Panc1 (cell line): ENCODE measurements around the gene WDR33. TPM values are rescaled to one million over a fixed set of nuclear protein-coding genes. Genes with fewer than 3 reads are reported as not detected.

Experiments used
- ATAC-seq: fragments of 200-7000 bp; cut with Tn5 transposase; 2 replicates; pipeline ENCODE4 v1.9.1; 2020; ENCODE audit warnings: mild to moderate bottlenecking, moderate library complexity
- BruUV-seq: library from RNA; stranded (reverse); fragments of 400-500 nt; replicated peaks from 2 replicates; lab custom pipeline; 2021; lab: Mats Ljungman, UMichigan
- CTCF ChIA-PET: fragments of 300-600 bp; sonication (Branson Sonifier 250); formaldehyde crosslinking; loops from one replicate; lab custom pipeline; 2022; ENCODE audit warnings: antibody characterized with exemption; lab: Charles Lee
- POLR2A ChIA-PET: fragments of 300-600 bp; sonication (Branson Sonifier 250); formaldehyde crosslinking; loops from one replicate; lab custom pipeline; 2022; ENCODE audit warnings: antibody characterized with exemption; lab: Charles Lee
- DNase-seq: peaks from one replicate; pipeline ENCODE4 v3.0.0-alpha.2; 2010; ENCODE audit warnings: low read depth, low spot score
- H3K27ac ChIP-seq: 2 replicates; pipeline ENCODE4 v1.5.1; 2011; ENCODE audit warnings: mild to moderate bottlenecking, low read length, inconsistent platforms
- H3K27me3 ChIP-seq: fragments of 200-500 bp; sonication (Bioruptor generic); 2 replicates; pipeline ENCODE4 v1.6.0; 2014; ENCODE audit warnings: low read length, inconsistent platforms; ENCODE audit not compliant: control insufficient read depth, insufficient read depth
- H3K36me3 ChIP-seq: fragments of 200-500 bp; sonication (Bioruptor generic); 2 replicates; pipeline ENCODE4 v1.5.1; 2014; ENCODE audit warnings: inconsistent platforms, mild to moderate bottlenecking, low read length, moderate library complexity; ENCODE audit not compliant: control insufficient read depth, insufficient read depth
- H3K4me1 ChIP-seq: 2 replicates; pipeline ENCODE4 v1.5.1; 2011; ENCODE audit warnings: inconsistent platforms, mild to moderate bottlenecking, low read length, moderate library complexity; ENCODE audit not compliant: control insufficient read depth, insufficient read depth
- H3K4me3 ChIP-seq, 2 experiments: 2 replicates each; pipeline ENCODE4 v1.5.1; 2011 to 2012; ENCODE audit warnings: low read depth in 2 of 2, low read length in 2 of 2, mild to moderate bottlenecking in 2 of 2, inconsistent platforms in 1 of 2, moderate library complexity in 1 of 2
- H3K9me3 ChIP-seq: fragments of 200-500 bp; sonication (Bioruptor generic); 2 replicates; pipeline ENCODE4 v1.5.1; 2014; ENCODE audit warnings: low read depth, mild to moderate bottlenecking, inconsistent platforms, low read length, moderate library complexity; ENCODE audit not compliant: control insufficient read depth, insufficient read depth
- POLR2AphosphoS5 ChIP-seq: IDR thresholded peaks from 2 replicates; pipeline ENCODE4 v1.6.1; 2012; ENCODE audit warnings: mild to moderate bottlenecking, low read depth, low read length, moderate library complexity
- SIN3A ChIP-seq: IDR thresholded peaks from 2 replicates; pipeline ENCODE4 v1.6.1; 2012; ENCODE audit warnings: low read depth, mild to moderate bottlenecking, low read length, moderate library complexity, borderline replicate concordance; ENCODE audit not compliant: insufficient read depth
- TCF7L2 ChIP-seq: IDR thresholded peaks from 2 replicates; pipeline ENCODE4 v1.6.1; 2011; ENCODE audit warnings: mild to moderate bottlenecking, low read depth, low read length, inconsistent platforms
- in situ Hi-C: cut with HindIII; loops from 2 replicates; pipeline ENCODE4 v1.10.0; 2016; ENCODE audit warnings: low sequenced_read_pairs, low pct_unique_long_range_greater_than_20kb
- intact Hi-C: fragments of 100-400 bp; cut with micrococcal nuclease; formaldehyde crosslinking; loops from one replicate; pipeline ENCODE4 v1.10.0; 2022; ENCODE audit not compliant: unreplicated experiment
- total RNA-seq: library from RNA; stranded (reverse); gene quantifications from one replicate; pipeline ENCODE4 v1.2.1, GENCODE V29; 2021; ENCODE audit not compliant: unreplicated experiment
- TF ChIP-seq, protein P1 (sequence below), 2 experiments: IDR thresholded peaks; 2 replicates each; pipeline ENCODE4 v1.6.1; 2011 to 2012; ENCODE audit warnings: low read depth in 2 of 2, control low read depth in 1 of 2, low read length in 1 of 2, mild to moderate bottlenecking in 1 of 2, moderate library complexity in 1 of 2; ENCODE audit not compliant: insufficient read depth in 1 of 2
- TF ChIP-seq, protein P2 (sequence below): fragments of 450-650 bp; IDR thresholded peaks from 2 replicates; pipeline ENCODE4 v1.5.1; 2017; ENCODE audit warnings: mild to moderate bottlenecking

WDR33 gene
- total RNA-seq, 1 experiment from 2014 or later: 63.7 TPM

DNA sequence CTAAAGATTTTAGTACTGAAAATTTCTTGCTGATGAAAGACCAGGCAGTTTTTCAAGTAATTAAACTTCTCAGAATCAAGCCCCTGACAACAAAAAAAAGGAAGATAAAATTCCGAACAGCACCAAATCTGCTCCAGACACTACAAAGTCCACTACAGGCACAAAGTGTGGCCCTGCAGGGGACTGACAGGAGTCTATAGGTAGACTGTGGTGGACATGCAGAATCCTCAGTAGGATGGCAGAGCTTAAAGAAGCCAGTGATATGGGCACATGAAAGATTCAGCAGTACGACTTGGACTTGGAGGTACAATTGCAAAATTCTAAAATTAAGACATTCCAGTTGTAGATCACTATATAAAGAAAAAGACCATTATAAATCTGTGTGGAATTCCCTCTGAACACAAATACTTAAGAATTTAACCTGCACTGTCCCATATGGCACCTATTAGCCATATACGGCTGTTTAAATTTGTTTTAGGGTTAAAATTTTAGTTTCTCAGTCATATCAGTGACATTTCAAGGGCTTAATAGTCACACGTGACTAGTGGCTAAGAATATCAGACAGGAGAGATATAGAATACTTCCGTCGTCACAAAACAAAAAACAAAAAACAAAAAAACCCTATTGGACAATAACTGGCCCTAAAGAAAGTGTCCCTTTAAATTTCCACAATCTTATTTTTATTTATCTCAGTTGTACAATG, 77.7 kb downstream of the WDR33 start:
- ChIA-PET POLR2A (no interaction called here), CTCF (no interaction called here)
- TF ChIP-seq, protein P1, sequence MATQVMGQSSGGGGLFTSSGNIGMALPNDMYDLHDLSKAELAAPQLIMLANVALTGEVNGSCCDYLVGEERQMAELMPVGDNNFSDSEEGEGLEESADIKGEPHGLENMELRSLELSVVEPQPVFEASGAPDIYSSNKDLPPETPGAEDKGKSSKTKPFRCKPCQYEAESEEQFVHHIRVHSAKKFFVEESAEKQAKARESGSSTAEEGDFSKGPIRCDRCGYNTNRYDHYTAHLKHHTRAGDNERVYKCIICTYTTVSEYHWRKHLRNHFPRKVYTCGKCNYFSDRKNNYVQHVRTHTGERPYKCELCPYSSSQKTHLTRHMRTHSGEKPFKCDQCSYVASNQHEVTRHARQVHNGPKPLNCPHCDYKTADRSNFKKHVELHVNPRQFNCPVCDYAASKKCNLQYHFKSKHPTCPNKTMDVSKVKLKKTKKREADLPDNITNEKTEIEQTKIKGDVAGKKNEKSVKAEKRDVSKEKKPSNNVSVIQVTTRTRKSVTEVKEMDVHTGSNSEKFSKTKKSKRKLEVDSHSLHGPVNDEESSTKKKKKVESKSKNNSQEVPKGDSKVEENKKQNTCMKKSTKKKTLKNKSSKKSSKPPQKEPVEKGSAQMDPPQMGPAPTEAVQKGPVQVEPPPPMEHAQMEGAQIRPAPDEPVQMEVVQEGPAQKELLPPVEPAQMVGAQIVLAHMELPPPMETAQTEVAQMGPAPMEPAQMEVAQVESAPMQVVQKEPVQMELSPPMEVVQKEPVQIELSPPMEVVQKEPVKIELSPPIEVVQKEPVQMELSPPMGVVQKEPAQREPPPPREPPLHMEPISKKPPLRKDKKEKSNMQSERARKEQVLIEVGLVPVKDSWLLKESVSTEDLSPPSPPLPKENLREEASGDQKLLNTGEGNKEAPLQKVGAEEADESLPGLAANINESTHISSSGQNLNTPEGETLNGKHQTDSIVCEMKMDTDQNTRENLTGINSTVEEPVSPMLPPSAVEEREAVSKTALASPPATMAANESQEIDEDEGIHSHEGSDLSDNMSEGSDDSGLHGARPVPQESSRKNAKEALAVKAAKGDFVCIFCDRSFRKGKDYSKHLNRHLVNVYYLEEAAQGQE (IDR thresholded peaks at IDR 0.05; ENCODE audit: insufficient read depth in 1 of 2, low read depth in 2 of 2, low read length in 1 of 2): no peak
- no peak for TF ChIP-seq TCF7L2
- no peak for TF ChIP-seq POLR2AphosphoS5
- TF ChIP-seq, protein P2, sequence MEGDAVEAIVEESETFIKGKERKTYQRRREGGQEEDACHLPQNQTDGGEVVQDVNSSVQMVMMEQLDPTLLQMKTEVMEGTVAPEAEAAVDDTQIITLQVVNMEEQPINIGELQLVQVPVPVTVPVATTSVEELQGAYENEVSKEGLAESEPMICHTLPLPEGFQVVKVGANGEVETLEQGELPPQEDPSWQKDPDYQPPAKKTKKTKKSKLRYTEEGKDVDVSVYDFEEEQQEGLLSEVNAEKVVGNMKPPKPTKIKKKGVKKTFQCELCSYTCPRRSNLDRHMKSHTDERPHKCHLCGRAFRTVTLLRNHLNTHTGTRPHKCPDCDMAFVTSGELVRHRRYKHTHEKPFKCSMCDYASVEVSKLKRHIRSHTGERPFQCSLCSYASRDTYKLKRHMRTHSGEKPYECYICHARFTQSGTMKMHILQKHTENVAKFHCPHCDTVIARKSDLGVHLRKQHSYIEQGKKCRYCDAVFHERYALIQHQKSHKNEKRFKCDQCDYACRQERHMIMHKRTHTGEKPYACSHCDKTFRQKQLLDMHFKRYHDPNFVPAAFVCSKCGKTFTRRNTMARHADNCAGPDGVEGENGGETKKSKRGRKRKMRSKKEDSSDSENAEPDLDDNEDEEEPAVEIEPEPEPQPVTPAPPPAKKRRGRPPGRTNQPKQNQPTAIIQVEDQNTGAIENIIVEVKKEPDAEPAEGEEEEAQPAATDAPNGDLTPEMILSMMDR: no peak
- no peak for TF ChIP-seq SIN3A
- no peak overlapping the region for H3K4me3 ChIP-seq
- ATAC-seq (no peak), DNase-seq (no peak)
- BruUV-seq: no TSS peak
- no peak overlapping the region for H3K27ac ChIP-seq
- intact Hi-C loops (no loop called here), in situ Hi-C loops (no loop called here)
- no peaks in the 10 kb centered on the region for H3K27me3 ChIP-seq
- no peaks in the 10 kb centered on the region for H3K9me3 ChIP-seq
- peaks cover 2% of the 10 kb centered on the region; the same call in 1 of the 2 replicates for H3K36me3 ChIP-seq
- no peaks in the 10 kb centered on the region for H3K4me1 ChIP-seq

DNA sequence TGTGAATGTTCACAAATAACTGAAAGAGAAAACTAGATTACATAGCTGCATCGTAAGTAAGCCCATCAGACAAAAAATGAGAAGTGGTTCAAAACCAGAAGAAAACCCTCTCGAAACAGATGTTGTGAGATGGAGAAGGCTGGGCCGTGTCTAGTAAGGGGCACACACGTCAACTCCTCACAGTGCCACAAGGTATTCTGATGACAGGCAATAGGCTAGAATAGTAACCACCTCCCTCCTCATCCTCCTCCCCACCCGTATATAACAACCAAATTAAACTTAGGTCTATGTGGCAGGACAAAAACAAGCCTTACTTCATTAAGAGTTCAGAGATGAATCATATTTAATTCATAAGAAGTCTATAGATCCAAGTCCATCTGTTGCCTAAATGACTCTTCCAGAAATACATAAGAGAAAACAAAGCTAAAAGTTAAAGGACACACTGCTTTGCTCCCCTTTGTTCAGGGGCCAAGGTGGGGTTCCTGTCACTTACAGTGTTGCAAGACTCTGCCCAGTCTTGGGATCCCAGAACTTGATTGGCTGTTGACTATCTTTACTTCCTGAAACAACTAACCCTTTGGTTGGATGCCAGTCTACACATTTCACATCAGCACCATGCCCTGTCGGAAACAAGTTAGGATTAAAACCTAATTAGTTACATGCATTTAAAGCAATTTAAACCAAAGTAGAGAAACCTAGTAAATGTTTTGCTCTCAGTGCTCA, 84.7 kb downstream of the WDR33 start:
- no peak for DNase-seq
- Histone ChIP-seq H3K36me3 (peaks cover 19% of the 10 kb centered on the region), H3K4me3 (no peak overlapping the region), H3K27me3 (no peaks in the 10 kb centered on the region), H3K27ac (no peak overlapping the region), H3K9me3 (no peaks in the 10 kb centered on the region), H3K4me1 (no peaks in the 10 kb centered on the region)
- intact Hi-C loops (no loop called here), in situ Hi-C loops (no loop called here)
- TF ChIP-seq SIN3A (no peak), POLR2AphosphoS5 (no peak), TCF7L2 (no peak)
- TF ChIP-seq, protein P2: no peak
- TF ChIP-seq, protein P1 (IDR thresholded peaks at IDR 0.05; ENCODE audit: insufficient read depth in 1 of 2, low read depth in 2 of 2, low read length in 1 of 2): no peak
- POLR2A ChIA-PET: no interaction called here
- BruUV-seq: no TSS peak
- ATAC-seq: no peak
- CTCF ChIA-PET: interaction anchor here (0.5 kb wide), 1 partner anchor 75 kb away, joined by 4 read pairs; no protein-coding TSS in a partner anchor
